HepG2 (cell line): ENCODE measurements around the gene RNF222. TPM values are rescaled to one million over a fixed set of nuclear protein-coding genes. Genes with fewer than 3 reads are reported as not detected.

ENCODE experiments used
- BATF2 ChIP-seq: sonication (generic); formaldehyde crosslinking; IDR thresholded peaks from 2 replicates; pipeline ENCODE4 v1.8.0; 2022; ENCODE audit warnings: mild to moderate bottlenecking, missing genetic modification reagents, moderate library complexity
- CBX1 ChIP-seq: IDR thresholded peaks from one replicate; pipeline ENCODE4 v1.6.1; 2016; ENCODE audit warnings: antibody characterized with exemption, low read depth
- EP300 ChIP-seq, 3 experiments: sonication (generic) in 1 of 3; formaldehyde crosslinking in 1 of 3; IDR thresholded peaks; 2 replicates each; pipeline versions ENCODE4 v1.5.1 to v1.6.1; 2011 to 2020; ENCODE audit warnings: low read depth in 2 of 3, low read length in 2 of 3, borderline replicate concordance in 1 of 3, improper control_type of control experiment in 1 of 3, mild to moderate bottlenecking in 1 of 3, missing genetic modification reagents in 1 of 3, moderate library complexity in 1 of 3
- FOXA3 ChIP-seq: IDR thresholded peaks from 2 replicates; pipeline ENCODE4 v1.6.1; 2016; ENCODE audit warnings: missing genetic modification reagents, missing compliant biosample characterization
- HMGA1 ChIP-seq: sonication (generic); formaldehyde crosslinking; conservative IDR thresholded peaks from 2 replicates; pipeline ENCODE4 v1.4.0; 2020; ENCODE audit warnings: missing genetic modification reagents
- HNF1B ChIP-seq: sonication (generic); formaldehyde crosslinking; IDR thresholded peaks from 2 replicates; pipeline ENCODE4 v1.5.1; 2020; ENCODE audit warnings: mild to moderate bottlenecking, moderate library complexity, missing genetic modification reagents
- HNRNPL ChIP-seq: fragments of 200-400 bp; formaldehyde crosslinking; IDR thresholded peaks from 2 replicates; pipeline ENCODE4 v1.6.1; 2017; ENCODE audit warnings: mild to moderate bottlenecking, low read depth, low read length
- MTF2 ChIP-seq: sonication (generic); formaldehyde crosslinking; IDR thresholded peaks from 2 replicates; pipeline ENCODE4 v1.5.0; 2020; ENCODE audit warnings: missing genetic modification reagents, borderline replicate concordance
- NFYC ChIP-seq: IDR thresholded peaks from 2 replicates; pipeline ENCODE4 v1.6.1; 2016; ENCODE audit warnings: missing genetic modification reagents, missing compliant biosample characterization
- PHF20 ChIP-seq: sonication (generic); formaldehyde crosslinking; IDR thresholded peaks from 2 replicates; pipeline ENCODE4 v1.5.0; 2020; ENCODE audit warnings: mild to moderate bottlenecking, missing genetic modification reagents
- TMF1 ChIP-seq: sonication (generic); formaldehyde crosslinking; IDR thresholded peaks from 2 replicates; pipeline ENCODE4 v1.8.1; 2022; ENCODE audit warnings: low read depth, missing genetic modification reagents
- ZBTB40 ChIP-seq, 2 experiments: fragments of 450-650 bp in 1 of 2; sonication (generic) in 1 of 2; formaldehyde crosslinking in 1 of 2; IDR thresholded peaks; 2 replicates each; pipeline versions ENCODE4 v1.6.1 to v1.8.0; 2016 to 2022; ENCODE audit warnings: antibody characterized with exemption in 1 of 2, mild to moderate bottlenecking in 1 of 2, missing genetic modification reagents in 1 of 2
- ZNF274 ChIP-seq: sonication (generic); formaldehyde crosslinking; IDR thresholded peaks from 2 replicates; pipeline ENCODE4 v1.5.1; 2020; ENCODE audit warnings: mild to moderate bottlenecking, missing genetic modification reagents
- ZNF30 ChIP-seq: sonication (generic); formaldehyde crosslinking; IDR thresholded peaks from 2 replicates; pipeline ENCODE4 v1.5.0; 2020; ENCODE audit warnings: mild to moderate bottlenecking, missing genetic modification reagents
- ZNF749 ChIP-seq: sonication (generic); formaldehyde crosslinking; IDR thresholded peaks from 2 replicates; pipeline ENCODE4 v1.8.0; 2022; ENCODE audit warnings: mild to moderate bottlenecking, missing genetic modification reagents, moderate library complexity, borderline replicate concordance
- ZNF878 ChIP-seq: sonication (generic); formaldehyde crosslinking; IDR thresholded peaks from 2 replicates; pipeline ENCODE4 v1.8.1; 2023; ENCODE audit warnings: mild to moderate bottlenecking, missing genetic modification reagents, moderate library complexity
- ZSCAN21 ChIP-seq: sonication (generic); formaldehyde crosslinking; IDR thresholded peaks from 2 replicates; pipeline ENCODE4 v1.8.0; 2022; ENCODE audit warnings: mild to moderate bottlenecking, missing genetic modification reagents, moderate library complexity, borderline replicate concordance
- polyA plus RNA-seq, 8 experiments: library from polyadenylated mRNA; depleted of rRNA in 3 of 8; stranded (reverse) in 7 of 8; unstranded in 1 of 8; fragments of >200 nt; fragmentation: Illumina TruSeq in 4 of 8; extraction: Trizol in 4 of 8; gene quantifications; 2 replicates each; pipeline versions ENCODE4 v1.2.1 to v1.2.3, GENCODE V29; 2011 to 2016; ENCODE audit warnings: low read depth in 4 of 8, missing spikeins in 1 of 8, mixed read lengths in 1 of 8; ENCODE audit not compliant: insufficient read depth in 1 of 8
- total RNA-seq, 5 experiments: library from RNA; depleted of rRNA; stranded (reverse); fragments of >200 nt; fragmentation: Illumina TruSeq; extraction: Trizol; gene quantifications; 2 replicates each; pipeline ENCODE4 v1.2.3, GENCODE V29; 2016; ENCODE audit warnings: low read depth in 1 of 5

The RNF222 gene
- total and polyA plus RNA-seq, 2 of the 13 experiments (the other 11 are each of a cell fraction or from before 2014, with no cell fraction given), result not detected

GRCh38 chr17:8383143-8383822 lies 14.3 kb downstream of the RNF222 start, which contains the start of gene RPL26 (continued):
- TF ChIP-seq ZNF749 (CRISPR knock-in tag), result 0 out of 2 replicates have a peak, but pooled peaks have one; percentile 9
- peak; percentile 59; the same call in 1 of the 2 replicates for TF ChIP-seq MTF2 (CRISPR knock-in tag)
- peak; percentile 90 for TF ChIP-seq PHF20 (CRISPR knock-in tag)
- TF ChIP-seq NFYC (CRISPR knock-in tag), result no peak; the same call in none of the 2 replicates
- TF ChIP-seq HMGA1 (CRISPR knock-in tag), result no peak
- no peak for TF ChIP-seq ZNF274 (CRISPR knock-in tag)
- 0 out of 2 replicates have a peak, but pooled peaks have one; percentile 75 for TF ChIP-seq ZNF878 (CRISPR knock-in tag)
- no peak for TF ChIP-seq TMF1 (CRISPR knock-in tag)
- no peak; the same call in 1 of the 2 replicates for TF ChIP-seq ZSCAN21 (CRISPR knock-in tag)
- TF ChIP-seq FOXA3, result peak; percentile 67
- peak in 1 of 2 experiments; percentile 28; a peak in 1 of 4 replicates for TF ChIP-seq EP300 (IDR thresholded peaks at IDR 0.05; ENCODE audit: low read depth in 2 of 2, low read length in 2 of 2)
- TF ChIP-seq EP300 (CRISPR knock-in tag; IDR thresholded peaks at IDR 0.05; ENCODE audit: borderline replicate concordance), result peak; percentile 10; the same call in 1 of the 2 replicates
- TF ChIP-seq ZNF30 (CRISPR knock-in tag), result 0 out of 2 replicates have a peak, but pooled peaks have one; percentile 68
- TF ChIP-seq HNRNPL, result no peak
- no peak for TF ChIP-seq CBX1
- TF ChIP-seq ZBTB40 (IDR thresholded peaks at IDR 0.05), result no peak
- 0 out of 2 replicates have a peak, but pooled peaks have one; percentile 53 for TF ChIP-seq ZBTB40 (CRISPR knock-in tag; IDR thresholded peaks at IDR 0.05)
- TF ChIP-seq BATF2 (CRISPR knock-in tag), result peak; percentile 47; the same call in 1 of the 2 replicates
- TF ChIP-seq HNF1B (CRISPR knock-in tag), result peak; percentile 82
